K562 (cell line): ENCODE data around the gene CCND3. TPM values are rescaled to one million over a fixed set of nuclear protein-coding genes. Genes with fewer than 3 reads are reported as not detected.

Experiments used
- ATAC-seq: fragments of 200-7000 bp; cut with Tn5 transposase; 3 replicates; pipeline ENCODE4 v1.9.1; 2020; ENCODE audit warnings: moderate library complexity
- BruUV-seq: library from RNA; stranded (reverse); fragments of 400-500 nt; replicated peaks from 2 replicates; lab custom pipeline; 2021; lab: Mats Ljungman, UMichigan
- CTCF ChIA-PET: fragments of 300-600 bp; formaldehyde crosslinking; extraction: SDS; loops from one replicate; lab custom pipeline; 2021; ENCODE audit warnings: low intra/inter-chr PET ratio; lab: Yijun Ruan, JAX
- POLR2A ChIA-PET: fragments of 300-600, 350-650 bp; sonication (Branson Sonifier 250); formaldehyde crosslinking; extraction: SDS; loops from one replicate; lab custom pipeline; 2021; ENCODE audit warnings: antibody characterized with exemption, inconsistent platforms; lab: Yijun Ruan, JAX
- DNase-seq, 4 experiments: peaks; one replicate each; pipeline versions ENCODE4 v3.0.0 to v3.0.0-alpha.2; 2011 to 2018; ENCODE audit warnings: low spot score in 3 of 4, mixed read lengths in 3 of 4; ENCODE audit errors: extremely low read depth in 1 of 4
- FAIRE-seq: peaks from 2 replicates; lab custom pipeline; 2011; peaks lifted over from hg19 to GRCh38; lab: Jason Lieb, UNC
- H2AFZ ChIP-seq: 2 replicates; pipeline ENCODE4 v1.6.0; 2011; ENCODE audit warnings: low read depth, low read length, control low read depth, inconsistent platforms
- H3K27ac ChIP-seq: fragments of 200-600 bp; 3 replicates; pipeline ENCODE4 v1.8.0; 2011; ENCODE audit warnings: low read depth, mild to moderate bottlenecking, control low read depth, inconsistent platforms, low read length, moderate library complexity, mixed read lengths; ENCODE audit errors: extremely low read depth
- H3K27me3 ChIP-seq, 2 experiments: fragments of 300-600 bp in 1 of 2; 2 replicates in 1 of 2; 3 replicates in 1 of 2; pipeline versions ENCODE4 v1.6.0 to v1.8.0; 2011; ENCODE audit warnings: inconsistent platforms in 2 of 2, low read length in 2 of 2, mild to moderate bottlenecking in 1 of 2, mixed read lengths in 1 of 2, moderate library complexity in 1 of 2; ENCODE audit not compliant: control insufficient read depth in 2 of 2, insufficient read depth in 2 of 2
- H3K36me3 ChIP-seq: fragments of 300-600 bp; 3 replicates; pipeline ENCODE4 v1.8.0; 2011; ENCODE audit warnings: mild to moderate bottlenecking, low read length, inconsistent platforms; ENCODE audit not compliant: control insufficient read depth, insufficient read depth
- H3K4me1 ChIP-seq, 2 experiments: fragments of 200-600 bp in 1 of 2; replicated peaks in 1 of 2; 2 replicates in 1 of 2; 3 replicates in 1 of 2; pipeline versions ENCODE4 v1.5.1 to v1.8.0; 2011; ENCODE audit warnings: inconsistent platforms in 2 of 2, low read length in 2 of 2, mild to moderate bottlenecking in 1 of 2, mixed read lengths in 1 of 2, moderate library complexity in 1 of 2; ENCODE audit not compliant: control insufficient read depth in 2 of 2, insufficient read depth in 2 of 2
- H3K4me2 ChIP-seq: 2 replicates; pipeline ENCODE4 v1.6.1; 2011; ENCODE audit warnings: low read length, control low read depth, inconsistent platforms, mixed read lengths; ENCODE audit not compliant: insufficient read depth
- H3K4me3 ChIP-seq: fragments of 200-600 bp; sonication (generic), shearing (Covaris generic); 2 replicates; pipeline ENCODE4 v1.5.1; 2016; ENCODE audit warnings: control low read depth, inconsistent platforms
- H3K79me2 ChIP-seq: fragments of 200-600 bp; 3 replicates; pipeline ENCODE4 v1.8.0; 2011; ENCODE audit warnings: low read length, inconsistent platforms; ENCODE audit not compliant: control insufficient read depth, insufficient read depth
- H3K9ac ChIP-seq, 2 experiments: 2 replicates each; pipeline versions ENCODE4 v1.6.0 to v1.6.1; 2011; ENCODE audit warnings: low read depth in 2 of 2, low read length in 2 of 2, control low read depth in 1 of 2, inconsistent platforms in 1 of 2, mild to moderate bottlenecking in 1 of 2, mixed read lengths in 1 of 2; ENCODE audit not compliant: insufficient read depth in 1 of 2
- H3K9me1 ChIP-seq: one replicate; pipeline ENCODE4 v1.6.0; 2011; ENCODE audit warnings: inconsistent platforms, mild to moderate bottlenecking, low read length, moderate library complexity; ENCODE audit not compliant: control insufficient read depth, insufficient read depth
- H3K9me3 ChIP-seq: replicated peaks from 2 replicates; pipeline ENCODE4 v1.5.1; 2011; ENCODE audit warnings: low read depth, low read length, inconsistent platforms; ENCODE audit not compliant: control insufficient read depth, insufficient read depth
- H4K20me1 ChIP-seq: replicated peaks from 2 replicates; pipeline ENCODE4 v1.6.1; 2011; ENCODE audit warnings: low read length, inconsistent platforms, mixed read lengths; ENCODE audit not compliant: control insufficient read depth, insufficient read depth
- ASH1L ChIP-seq: fragments of 450-650 bp; IDR thresholded peaks from 2 replicates; pipeline ENCODE4 v1.6.1; 2018; ENCODE audit warnings: borderline replicate concordance, mild to moderate bottlenecking, low read depth; ENCODE audit not compliant: partially characterized antibody
- ATF3 ChIP-seq, 2 experiments: fragments of 450-650 bp in 1 of 2; sonication (generic) in 1 of 2; formaldehyde crosslinking in 1 of 2; IDR thresholded peaks in 1 of 2; conservative IDR thresholded peaks in 1 of 2; 2 replicates each; pipeline versions ENCODE4 v1.6.1 to v1.8.1; 2016 to 2023; ENCODE audit warnings: mild to moderate bottlenecking in 2 of 2, moderate library complexity in 2 of 2, inconsistent platforms in 1 of 2, missing genetic modification reagents in 1 of 2
- FOXA3 ChIP-seq, 2 experiments: fragments of 450-650 bp in 1 of 2; sonication (generic) in 1 of 2; formaldehyde crosslinking; IDR thresholded peaks in 1 of 2; conservative IDR thresholded peaks in 1 of 2; 2 replicates each; pipeline versions ENCODE4 v1.4.0 to v1.8.0; 2020 to 2022; ENCODE audit warnings: mild to moderate bottlenecking in 2 of 2, missing genetic modification reagents in 1 of 2
- FOXP4 ChIP-seq: sonication (generic); formaldehyde crosslinking; IDR thresholded peaks from 2 replicates; pipeline ENCODE4 v1.8.0; 2022; ENCODE audit warnings: mild to moderate bottlenecking, missing genetic modification reagents, borderline replicate concordance
- HCFC1 ChIP-seq: IDR thresholded peaks from 2 replicates; pipeline ENCODE4 v1.6.1; 2012; ENCODE audit warnings: low read depth, low read length, improper control_type of control experiment
- MEF2A ChIP-seq: IDR thresholded peaks from 2 replicates; pipeline ENCODE4 v1.6.1; 2011; ENCODE audit warnings: low read depth, mild to moderate bottlenecking, low read length, moderate library complexity; ENCODE audit not compliant: control insufficient read depth
- POLR2H ChIP-seq: IDR thresholded peaks from 2 replicates; pipeline ENCODE4 v1.6.1; 2016; ENCODE audit warnings: missing genetic modification characterization, low read depth, mild to moderate bottlenecking, control low read depth, missing compliant biosample characterization, moderate library complexity
- SP2 ChIP-seq: IDR thresholded peaks from 2 replicates; pipeline ENCODE4 v1.6.1; 2011; ENCODE audit warnings: mild to moderate bottlenecking, low read depth, low read length, moderate library complexity; ENCODE audit not compliant: poor library complexity, severe bottlenecking; ENCODE audit errors: extremely low read depth
- TRIM25 ChIP-seq: fragments of 450-650 bp; IDR thresholded peaks from 2 replicates; pipeline ENCODE4 v1.7.0; 2016; ENCODE audit warnings: borderline replicate concordance
- ZNF121 ChIP-seq: sonication (generic); formaldehyde crosslinking; conservative IDR thresholded peaks from 2 replicates; pipeline ENCODE4 v1.8.0; 2022; ENCODE audit warnings: missing genetic modification reagents
- ZNF277 ChIP-seq: fragments of 250-450 bp; sonication (Bioruptor Pico); IDR thresholded peaks from 2 replicates; pipeline ENCODE4 v1.8.0; 2022; ENCODE audit warnings: inconsistent platforms, mild to moderate bottlenecking, moderate library complexity, borderline replicate concordance
- ZNF354B ChIP-seq: fragments of 250-450 bp; sonication (Bioruptor Pico); IDR thresholded peaks from 2 replicates; pipeline ENCODE4 v1.4.0; 2020
- WGBS: fragments of 100-300 bp; shearing (Covaris generic); methylation state at CpG from one replicate; pipeline ENCODE4 v1.1.6; 2016; ENCODE audit warnings: low coverage, mixed read lengths; ENCODE audit not compliant: insufficient coverage; ENCODE audit errors: missing lambda C conversion rate; 5-methylcytosine and 5-hydroxymethylcytosine counted together
- in situ Hi-C: fragments of 300-500 bp; cut with MboI; formaldehyde crosslinking; loops from 4 replicates; pipeline ENCODE4 v1.15.0; 2018; ENCODE audit warnings: inconsistent platforms, mixed read lengths
- intact Hi-C: fragments of 100-400 bp; cut with micrococcal nuclease; formaldehyde crosslinking; loops from 2 replicates; pipeline ENCODE4 v1.14.2; 2022
- polyA plus RNA-seq, 8 experiments: library from polyadenylated mRNA; depleted of rRNA in 4 of 8; stranded (reverse) in 5 of 8; unstranded in 3 of 8; fragments of >200 nt; fragmentation: Nextera tagmentation in 2 of 8; fragmentation: Illumina TruSeq in 1 of 8; extraction: Ambion mirVana in 2 of 8; extraction: Trizol in 1 of 8; gene quantifications; 2 replicates each; pipeline versions ENCODE4 v1.2.1 to v1.2.3, GENCODE V29; 2011 to 2014; ENCODE audit warnings: inconsistent platforms in 1 of 8, missing spikeins in 1 of 8
- total RNA-seq, 7 experiments: library from RNA; depleted of rRNA in 6 of 7; stranded (reverse); fragments of >200 nt in 6 of 7; fragmentation: Illumina TruSeq in 2 of 7; extraction: Trizol in 2 of 7; gene quantifications; 2 replicates each; pipeline versions ENCODE4 v1.2.1 to v1.2.3, GENCODE V29; 2011 to 2021; ENCODE audit warnings: low replicate concordance in 1 of 7
- TF ChIP-seq, protein P1 (sequence below): sonication (generic); formaldehyde crosslinking; IDR thresholded peaks from 2 replicates; pipeline ENCODE4 v1.9.0; 2022; ENCODE audit warnings: mild to moderate bottlenecking, missing genetic modification reagents

Gene CCND3
- total and polyA plus RNA-seq, 9 of the 15 experiments (the other 6 are each of a cell fraction or from before 2014, with no cell fraction given): 21.5 to 204 (median 97.4) TPM

GRCh38 chr6:41947581-41948220, 6.1 kb upstream of the CCND3 start:
- intact Hi-C loops: no loop called here
- no TSS peak for BruUV-seq
- POLR2A ChIA-PET: interaction anchor here (0.6 to 1.7 kb wide), 5 partner anchors 13 to 392 kb away, joined by 3 to 4 read pairs (median 3); no protein-coding TSS in a partner anchor
- Histone ChIP-seq H3K36me3 (no peaks in the 10 kb centered on the region), H3K9ac (peak overlapping the region in 1 of 2 experiments; percentile 18; a peak in 1 of 4 replicates), H3K4me1 (peaks cover 7 to 14% of the 10 kb centered on the region in 2 experiments), H3K4me2 (no peak overlapping the region), H3K79me2 (no peaks in the 10 kb centered on the region), H3K27me3 (no peaks in the 10 kb centered on the region), H3K9me3 (no peaks in the 10 kb centered on the region; the same call in 1 of the 2 replicates), H2AFZ (peak overlapping the region; percentile 51), H4K20me1 (no peaks in the 10 kb centered on the region), H3K9me1 (no peaks in the 10 kb centered on the region), H3K4me3 (no peak overlapping the region), H3K27ac (no peak overlapping the region)
- FAIRE-seq: no peak
- 60% methylated on average over 10 of the region's 10 CpGs for WGBS
- in situ Hi-C loops: no loop called here
- DNase-seq: no peak
- CTCF ChIA-PET: no interaction called here
- ATAC-seq: peak; percentile 11; the same call in 2 of the 3 replicates
- TF ChIP-seq FOXP4 (no peak), MEF2A (no peak), ZNF277 (no peak), ZNF121 (CRISPR knock-in tag) (no peak), TRIM25 (no peak), HCFC1 (no peak), ZNF354B (CRISPR knock-in tag) (no peak), ATF3 (IDR thresholded peaks at IDR 0.05) (peak; percentile 66), ATF3 (CRISPR knock-in tag; conservative IDR thresholded peaks at IDR 0.05) (no peak), ASH1L (no peak), SP2 (no peak), POLR2H (tag) (no peak), FOXA3 (CRISPR knock-in tag; conservative IDR thresholded peaks at IDR 0.05 in 1 of 2, IDR thresholded peaks at IDR 0.05 in 1 of 2) (no peak)
- TF ChIP-seq, protein P1, sequence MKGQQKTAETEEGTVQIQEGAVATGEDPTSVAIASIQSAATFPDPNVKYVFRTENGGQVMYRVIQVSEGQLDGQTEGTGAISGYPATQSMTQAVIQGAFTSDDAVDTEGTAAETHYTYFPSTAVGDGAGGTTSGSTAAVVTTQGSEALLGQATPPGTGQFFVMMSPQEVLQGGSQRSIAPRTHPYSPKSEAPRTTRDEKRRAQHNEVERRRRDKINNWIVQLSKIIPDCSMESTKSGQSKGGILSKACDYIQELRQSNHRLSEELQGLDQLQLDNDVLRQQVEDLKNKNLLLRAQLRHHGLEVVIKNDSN: no peak
